Panc1 (cell line): ENCODE results near the gene ADCY1. TPM values are rescaled to one million over a fixed set of nuclear protein-coding genes. Genes with fewer than 3 reads are reported as not detected.

Experiments used
- ATAC-seq: fragments of 200-7000 bp; cut with Tn5 transposase; 2 replicates; pipeline ENCODE4 v1.9.1; 2020; ENCODE audit warnings: mild to moderate bottlenecking, moderate library complexity
- BruUV-seq: library from RNA; stranded (reverse); fragments of 400-500 nt; replicated peaks from 2 replicates; lab custom pipeline; 2021; lab: Mats Ljungman, UMichigan
- CTCF ChIA-PET: fragments of 300-600 bp; sonication (Branson Sonifier 250); formaldehyde crosslinking; loops from one replicate; lab custom pipeline; 2022; ENCODE audit warnings: antibody characterized with exemption; lab: Charles Lee
- POLR2A ChIA-PET: fragments of 300-600 bp; sonication (Branson Sonifier 250); formaldehyde crosslinking; loops from one replicate; lab custom pipeline; 2022; ENCODE audit warnings: antibody characterized with exemption; lab: Charles Lee
- DNase-seq: peaks from one replicate; pipeline ENCODE4 v3.0.0-alpha.2; 2010; ENCODE audit warnings: low read depth, low spot score
- H3K27ac ChIP-seq: 2 replicates; pipeline ENCODE4 v1.5.1; 2011; ENCODE audit warnings: mild to moderate bottlenecking, low read length, inconsistent platforms
- H3K27me3 ChIP-seq: fragments of 200-500 bp; sonication (Bioruptor generic); 2 replicates; pipeline ENCODE4 v1.6.0; 2014; ENCODE audit warnings: low read length, inconsistent platforms; ENCODE audit not compliant: control insufficient read depth, insufficient read depth
- H3K36me3 ChIP-seq: fragments of 200-500 bp; sonication (Bioruptor generic); 2 replicates; pipeline ENCODE4 v1.5.1; 2014; ENCODE audit warnings: inconsistent platforms, mild to moderate bottlenecking, low read length, moderate library complexity; ENCODE audit not compliant: control insufficient read depth, insufficient read depth
- H3K4me1 ChIP-seq: 2 replicates; pipeline ENCODE4 v1.5.1; 2011; ENCODE audit warnings: inconsistent platforms, mild to moderate bottlenecking, low read length, moderate library complexity; ENCODE audit not compliant: control insufficient read depth, insufficient read depth
- H3K4me3 ChIP-seq, 2 experiments: 2 replicates each; pipeline ENCODE4 v1.5.1; 2011 to 2012; ENCODE audit warnings: low read depth in 2 of 2, low read length in 2 of 2, mild to moderate bottlenecking in 2 of 2, inconsistent platforms in 1 of 2, moderate library complexity in 1 of 2
- H3K9me3 ChIP-seq: fragments of 200-500 bp; sonication (Bioruptor generic); 2 replicates; pipeline ENCODE4 v1.5.1; 2014; ENCODE audit warnings: low read depth, mild to moderate bottlenecking, inconsistent platforms, low read length, moderate library complexity; ENCODE audit not compliant: control insufficient read depth, insufficient read depth
- POLR2AphosphoS5 ChIP-seq: IDR thresholded peaks from 2 replicates; pipeline ENCODE4 v1.6.1; 2012; ENCODE audit warnings: mild to moderate bottlenecking, low read depth, low read length, moderate library complexity
- REST ChIP-seq, 2 experiments: IDR thresholded peaks; 2 replicates each; pipeline ENCODE4 v1.6.1; 2011 to 2012; ENCODE audit warnings: low read depth in 2 of 2, control low read depth in 1 of 2, low read length in 1 of 2, mild to moderate bottlenecking in 1 of 2, moderate library complexity in 1 of 2; ENCODE audit not compliant: insufficient read depth in 1 of 2
- SIN3A ChIP-seq: IDR thresholded peaks from 2 replicates; pipeline ENCODE4 v1.6.1; 2012; ENCODE audit warnings: low read depth, mild to moderate bottlenecking, low read length, moderate library complexity, borderline replicate concordance; ENCODE audit not compliant: insufficient read depth
- TCF7L2 ChIP-seq: IDR thresholded peaks from 2 replicates; pipeline ENCODE4 v1.6.1; 2011; ENCODE audit warnings: mild to moderate bottlenecking, low read depth, low read length, inconsistent platforms
- in situ Hi-C: cut with HindIII; loops from 2 replicates; pipeline ENCODE4 v1.10.0; 2016; ENCODE audit warnings: low sequenced_read_pairs, low pct_unique_long_range_greater_than_20kb
- intact Hi-C: fragments of 100-400 bp; cut with micrococcal nuclease; formaldehyde crosslinking; loops from one replicate; pipeline ENCODE4 v1.10.0; 2022; ENCODE audit not compliant: unreplicated experiment
- total RNA-seq: library from RNA; stranded (reverse); gene quantifications from one replicate; pipeline ENCODE4 v1.2.1, GENCODE V29; 2021; ENCODE audit not compliant: unreplicated experiment
- TF ChIP-seq, protein P1 (sequence below): fragments of 450-650 bp; IDR thresholded peaks from 2 replicates; pipeline ENCODE4 v1.5.1; 2017; ENCODE audit warnings: mild to moderate bottlenecking

ADCY1 gene
- total RNA-seq, 1 experiment from 2014 or later = 2.1 TPM

DNA sequence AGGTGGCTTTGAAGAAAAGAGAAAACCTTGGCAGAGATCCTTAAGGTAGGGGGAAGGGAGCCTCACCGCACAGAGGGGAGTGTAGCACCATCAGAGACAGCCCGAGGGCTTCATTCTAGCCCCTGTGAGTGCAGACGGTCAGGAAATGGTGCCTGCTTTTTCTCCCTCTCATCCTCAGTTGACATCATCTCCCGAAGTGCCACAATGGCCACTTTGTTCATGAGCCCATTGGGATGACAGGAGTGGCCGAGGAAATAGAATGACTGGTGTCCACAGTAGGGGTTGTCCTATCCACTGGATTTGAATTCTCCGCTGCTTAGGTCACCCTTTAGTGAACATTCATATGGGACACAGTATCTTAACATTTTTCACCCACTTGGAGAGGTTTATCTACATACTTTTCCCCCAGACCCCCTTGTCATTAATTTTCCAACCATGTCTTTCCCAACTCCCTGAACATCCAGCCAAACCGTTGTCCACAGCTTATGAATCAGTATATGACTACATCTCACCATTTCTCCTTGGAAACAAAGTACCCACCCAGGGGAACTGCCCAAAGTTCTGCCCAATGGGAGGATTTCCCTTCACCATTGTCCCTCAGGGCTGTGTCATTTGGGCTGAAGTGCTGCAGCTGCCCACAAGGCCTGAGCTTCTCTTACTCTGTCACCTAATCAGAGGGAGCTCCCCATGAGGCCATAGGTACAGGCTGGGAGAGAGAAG is 108.8 kb downstream of the ADCY1 start:
- DNase-seq (no peak), ATAC-seq (no peak)
- in situ Hi-C loops = no loop called here
- H3K9me3 ChIP-seq = no peaks in the 10 kb centered on the region
- no peak overlapping the region for H3K27ac ChIP-seq
- no peaks in the 10 kb centered on the region for H3K36me3 ChIP-seq
- H3K27me3 ChIP-seq = peaks cover 3% of the 10 kb centered on the region; the same call in 1 of the 2 replicates
- ChIA-PET CTCF (no interaction called here), POLR2A (no interaction called here)
- TF ChIP-seq, protein P1, sequence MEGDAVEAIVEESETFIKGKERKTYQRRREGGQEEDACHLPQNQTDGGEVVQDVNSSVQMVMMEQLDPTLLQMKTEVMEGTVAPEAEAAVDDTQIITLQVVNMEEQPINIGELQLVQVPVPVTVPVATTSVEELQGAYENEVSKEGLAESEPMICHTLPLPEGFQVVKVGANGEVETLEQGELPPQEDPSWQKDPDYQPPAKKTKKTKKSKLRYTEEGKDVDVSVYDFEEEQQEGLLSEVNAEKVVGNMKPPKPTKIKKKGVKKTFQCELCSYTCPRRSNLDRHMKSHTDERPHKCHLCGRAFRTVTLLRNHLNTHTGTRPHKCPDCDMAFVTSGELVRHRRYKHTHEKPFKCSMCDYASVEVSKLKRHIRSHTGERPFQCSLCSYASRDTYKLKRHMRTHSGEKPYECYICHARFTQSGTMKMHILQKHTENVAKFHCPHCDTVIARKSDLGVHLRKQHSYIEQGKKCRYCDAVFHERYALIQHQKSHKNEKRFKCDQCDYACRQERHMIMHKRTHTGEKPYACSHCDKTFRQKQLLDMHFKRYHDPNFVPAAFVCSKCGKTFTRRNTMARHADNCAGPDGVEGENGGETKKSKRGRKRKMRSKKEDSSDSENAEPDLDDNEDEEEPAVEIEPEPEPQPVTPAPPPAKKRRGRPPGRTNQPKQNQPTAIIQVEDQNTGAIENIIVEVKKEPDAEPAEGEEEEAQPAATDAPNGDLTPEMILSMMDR = no peak
- TF ChIP-seq POLR2AphosphoS5 (no peak), REST (IDR thresholded peaks at IDR 0.05; ENCODE audit: insufficient read depth in 1 of 2, low read depth in 2 of 2, low read length in 1 of 2) (no peak), TCF7L2 (no peak), SIN3A (no peak)
- H3K4me3 ChIP-seq = no peak overlapping the region
- BruUV-seq = no TSS peak
- no peaks in the 10 kb centered on the region for H3K4me1 ChIP-seq
- intact Hi-C loops = no loop called here

DNA sequence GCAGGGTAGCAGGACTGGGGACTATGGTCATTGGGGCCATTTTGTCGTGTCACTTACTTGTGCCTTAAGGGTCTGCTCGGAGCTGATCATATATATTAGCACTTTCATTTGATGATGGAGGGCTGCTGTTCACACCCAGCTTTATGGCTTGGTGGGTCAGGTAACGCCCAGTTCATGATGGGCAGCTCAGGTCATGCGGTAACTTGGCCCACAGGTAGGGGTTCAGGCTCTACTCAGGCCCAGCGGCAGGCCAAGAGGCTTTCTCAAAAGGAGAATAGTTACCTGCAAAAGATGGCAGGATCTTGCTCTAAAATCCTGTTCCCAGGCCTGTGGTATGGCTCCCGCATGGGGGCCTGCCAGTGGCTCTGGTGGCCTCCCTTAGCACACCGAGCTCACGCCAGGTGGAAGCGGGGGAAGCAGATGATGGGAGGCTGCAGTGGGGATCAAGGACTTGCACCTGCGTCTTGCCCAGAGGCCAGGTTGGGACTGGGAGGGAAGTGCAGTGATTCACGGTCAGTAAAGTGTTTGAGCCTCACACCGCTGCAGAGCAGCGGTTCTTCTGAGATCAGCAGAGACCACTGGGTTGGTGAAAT is 109.5 kb downstream of the ADCY1 start:
- no peaks in the 10 kb centered on the region for H3K36me3 ChIP-seq
- H3K4me1 ChIP-seq = no peaks in the 10 kb centered on the region
- no peak overlapping the region for H3K27ac ChIP-seq
- ATAC-seq (no peak), DNase-seq (no peak)
- CTCF ChIA-PET = no interaction called here
- no TSS peak for BruUV-seq
- intact Hi-C loops = no loop called here
- H3K27me3 ChIP-seq = peaks cover 3% of the 10 kb centered on the region; the same call in 1 of the 2 replicates
- in situ Hi-C loops = no loop called here
- POLR2A ChIA-PET = no interaction called here
- no peak for TF ChIP-seq SIN3A
- TF ChIP-seq, protein P1 = no peak
- H3K4me3 ChIP-seq = no peak overlapping the region
- H3K9me3 ChIP-seq = no peaks in the 10 kb centered on the region
